GF-D8 (cell line): ENCODE results near the gene RBFOX1.

Experiments
- DNase-seq: peaks from one replicate; lab custom pipeline; 2025; lab: John Stamatoyannopoulos, UW

RBFOX1 gene

GRCh38 chr16:7332611-7333010 is at the start of gene RBFOX1:
TSS of gene RBFOX1 (plus strand) at chr16:7332845.
- no peak for DNase-seq

- DNase-seq = no peak
Measured at GRCh38 chr16:7284780-7285179, 47.9 kb upstream of the RBFOX1 start.

GRCh38 chr16:7285520-7285919 is 47.1 kb upstream of the RBFOX1 start:
- no peak for DNase-seq

GRCh38 chr16:7289299-7289698 is 43.3 kb upstream of the RBFOX1 start:
- DNase-seq = no peak

GRCh38 chr16:7290682-7291081 is 42.0 kb upstream of the RBFOX1 start:
- no peak for DNase-seq

- no peak for DNase-seq
Measured at GRCh38 chr16:7294020-7294419, 38.6 kb upstream of the RBFOX1 start.

GRCh38 chr16:7303052-7303610 is 29.5 kb upstream of the RBFOX1 start:
- no peak for DNase-seq

GRCh38 chr16:7303660-7304200 is 28.9 kb upstream of the RBFOX1 start:
- DNase-seq = no peak

- DNase-seq = no peak
Measured at GRCh38 chr16:7304279-7304678, 28.4 kb upstream of the RBFOX1 start.

- DNase-seq = no peak
Measured at GRCh38 chr16:7304958-7305357, 27.7 kb upstream of the RBFOX1 start.

- no peak for DNase-seq
Measured at GRCh38 chr16:7313170-7313569, 19.5 kb upstream of the RBFOX1 start.

GRCh38 chr16:7314163-7314562 is 18.5 kb upstream of the RBFOX1 start:
- DNase-seq = no peak

GRCh38 chr16:7315813-7316212 is 16.8 kb upstream of the RBFOX1 start:
- no peak for DNase-seq

GRCh38 chr16:7316281-7316888 is 16.3 kb upstream of the RBFOX1 start:
- DNase-seq = no peak

GRCh38 chr16:7317982-7318381 is 14.7 kb upstream of the RBFOX1 start:
- no peak for DNase-seq

GRCh38 chr16:7318686-7319085 is 14.0 kb upstream of the RBFOX1 start:
- DNase-seq = no peak

GRCh38 chr16:7319514-7319913 is 13.1 kb upstream of the RBFOX1 start:
- no peak for DNase-seq

GRCh38 chr16:7321661-7322060 is 11.0 kb upstream of the RBFOX1 start:
- no peak for DNase-seq

GRCh38 chr16:7324321-7324720 is 8.3 kb upstream of the RBFOX1 start:
- DNase-seq = no peak

GRCh38 chr16:7325834-7326233 is 6.8 kb upstream of the RBFOX1 start:
- DNase-seq = no peak

- no peak for DNase-seq
Measured at GRCh38 chr16:7330709-7331108, 1.9 kb upstream of the RBFOX1 start.

- DNase-seq = no peak
Measured at GRCh38 chr16:7331997-7332396, 648 bp upstream of the RBFOX1 start.

- DNase-seq = no peak
Measured at GRCh38 chr16:7333180-7333725, 608 bp downstream of the RBFOX1 start.
